NB4 (cell line): ENCODE measurements around the gene EPHA5.

Experiments used
- CTCF ChIP-seq: IDR thresholded peaks from one replicate; pipeline ENCODE4 v1.5.1; 2012; ENCODE audit warnings: low read depth, low read length
- POLR2A ChIP-seq: IDR thresholded peaks from 2 replicates; pipeline ENCODE4 v1.6.1; 2011; ENCODE audit warnings: mild to moderate bottlenecking; ENCODE audit not compliant: insufficient read length; ENCODE audit errors: extremely low read depth

- TF ChIP-seq POLR2A: no peak
- no peak for TF ChIP-seq CTCF
Observed at GRCh38 chr4:65482410-65482809, 187.9 kb downstream of the EPHA5 start.
